Measurements from ENCODE around the gene DNAJB2. TPM values are rescaled to one million over a fixed set of nuclear protein-coding genes. Genes with fewer than 3 reads are reported as not detected.

DNAJB2 gene
- total and polyA plus RNA-seq, 7 donors = 27.4 to 73.9 (median 42.1) TPM

GRCh38 chr2:219325657-219326315 lies 46.6 kb downstream of the DNAJB2 start:
- intact Hi-C loops (cut with DNase I) = no loop called here
- H3K9me3 ChIP-seq = peaks cover 0 to 2% (median 0%) of the 10 kb centered on the region in 4 donors
- no peak overlapping the region for H3K27ac ChIP-seq
- 63 to 72% methylated on average over 9 of the region's 9 CpGs for WGBS, 2 donors
- no peaks in the 10 kb centered on the region for H3K36me3 ChIP-seq
- H3K27me3 ChIP-seq = peaks cover 0 to 17% (median 0%) of the 10 kb centered on the region in 3 donors
- no peak overlapping the region for H3K4me3 ChIP-seq
- H3K4me1 ChIP-seq = no peaks in the 10 kb centered on the region
- TF ChIP-seq EP300 (IDR thresholded peaks at IDR 0.05) (no peak), POLR2AphosphoS5 (IDR thresholded peaks at IDR 0.05) (no peak), POLR2A (IDR thresholded peaks at IDR 0.05) (no peak)
- TF ChIP-seq, protein P1, sequence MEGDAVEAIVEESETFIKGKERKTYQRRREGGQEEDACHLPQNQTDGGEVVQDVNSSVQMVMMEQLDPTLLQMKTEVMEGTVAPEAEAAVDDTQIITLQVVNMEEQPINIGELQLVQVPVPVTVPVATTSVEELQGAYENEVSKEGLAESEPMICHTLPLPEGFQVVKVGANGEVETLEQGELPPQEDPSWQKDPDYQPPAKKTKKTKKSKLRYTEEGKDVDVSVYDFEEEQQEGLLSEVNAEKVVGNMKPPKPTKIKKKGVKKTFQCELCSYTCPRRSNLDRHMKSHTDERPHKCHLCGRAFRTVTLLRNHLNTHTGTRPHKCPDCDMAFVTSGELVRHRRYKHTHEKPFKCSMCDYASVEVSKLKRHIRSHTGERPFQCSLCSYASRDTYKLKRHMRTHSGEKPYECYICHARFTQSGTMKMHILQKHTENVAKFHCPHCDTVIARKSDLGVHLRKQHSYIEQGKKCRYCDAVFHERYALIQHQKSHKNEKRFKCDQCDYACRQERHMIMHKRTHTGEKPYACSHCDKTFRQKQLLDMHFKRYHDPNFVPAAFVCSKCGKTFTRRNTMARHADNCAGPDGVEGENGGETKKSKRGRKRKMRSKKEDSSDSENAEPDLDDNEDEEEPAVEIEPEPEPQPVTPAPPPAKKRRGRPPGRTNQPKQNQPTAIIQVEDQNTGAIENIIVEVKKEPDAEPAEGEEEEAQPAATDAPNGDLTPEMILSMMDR (IDR thresholded peaks at IDR 0.05) = no peak
- DNase-seq = no peak

GRCh38 chr2:219327719-219328118 lies 48.6 kb downstream of the DNAJB2 start:
- peaks cover 0 to 2% (median 0%) of the 10 kb centered on the region in 4 donors for H3K9me3 ChIP-seq
- no peaks in the 10 kb centered on the region for H3K36me3 ChIP-seq
- TF ChIP-seq, protein P1 (IDR thresholded peaks at IDR 0.05) = no peak
- no peak for TF ChIP-seq POLR2A (IDR thresholded peaks at IDR 0.05)
- no peak for TF ChIP-seq POLR2AphosphoS5 (IDR thresholded peaks at IDR 0.05)
- no peak for TF ChIP-seq EP300 (IDR thresholded peaks at IDR 0.05)
- no peak overlapping the region for H3K4me3 ChIP-seq
- no peak for DNase-seq
- peaks cover 8 to 33% (median 15%) of the 10 kb centered on the region in 3 donors for H3K27me3 ChIP-seq
- 48 to 61% methylated on average over 2 of the region's 2 CpGs for WGBS, 2 donors
- H3K4me1 ChIP-seq = no peaks in the 10 kb centered on the region
- H3K27ac ChIP-seq = no peak overlapping the region
- intact Hi-C loops (cut with DNase I) = no loop called here

DNA sequence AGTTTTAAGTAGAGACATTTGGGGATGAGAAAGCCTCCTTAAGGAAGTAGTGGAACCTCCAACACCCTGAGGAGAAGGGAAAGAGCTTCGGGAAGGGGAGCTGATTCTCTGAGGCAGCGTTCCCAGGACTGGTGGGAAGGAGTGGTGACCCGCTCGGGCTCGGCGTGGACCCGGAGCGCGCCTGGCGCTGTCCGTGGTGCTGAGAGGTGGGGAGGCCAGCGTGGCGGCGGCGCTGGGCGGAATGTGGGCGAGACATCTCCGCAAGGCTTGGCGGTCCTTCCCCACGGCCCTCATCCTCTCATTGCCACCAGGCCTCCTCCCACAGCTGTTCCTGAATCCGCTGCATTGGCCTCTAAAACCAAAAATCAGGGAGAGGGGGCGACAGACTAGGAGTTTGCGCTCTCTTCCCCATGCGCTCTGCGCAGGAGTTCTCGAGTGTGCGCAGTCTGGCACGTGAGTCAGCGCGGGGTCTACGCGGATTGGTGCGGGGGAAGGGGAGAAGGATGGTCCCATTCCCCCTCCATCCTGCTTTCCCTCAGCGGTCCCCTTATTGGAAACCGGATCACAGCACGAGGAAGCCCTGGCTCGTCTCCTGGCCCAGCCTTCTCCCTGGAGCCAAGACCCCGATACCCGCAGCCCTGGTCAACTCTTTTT lies 52.5 kb downstream of the DNAJB2 start:
- peaks cover 0 to 2% (median 1%) of the 10 kb centered on the region in 4 donors for H3K9me3 ChIP-seq
- peaks cover 8 to 34% (median 21%) of the 10 kb centered on the region in 3 donors for H3K27me3 ChIP-seq
- DNase-seq = no peak
- 18 to 32% methylated on average over 39 of the region's 39 CpGs for WGBS, 2 donors
- H3K36me3 ChIP-seq = no peaks in the 10 kb centered on the region
- H3K4me1 ChIP-seq = no peaks in the 10 kb centered on the region
- no peak for TF ChIP-seq EP300 (IDR thresholded peaks at IDR 0.05)
- TF ChIP-seq, protein P1 (IDR thresholded peaks at IDR 0.05) = no peak
- TF ChIP-seq POLR2A (IDR thresholded peaks at IDR 0.05) = no peak
- intact Hi-C loops (cut with DNase I) = no loop called here
- no peak overlapping the region for H3K27ac ChIP-seq
- no peak overlapping the region for H3K4me3 ChIP-seq

DNA sequence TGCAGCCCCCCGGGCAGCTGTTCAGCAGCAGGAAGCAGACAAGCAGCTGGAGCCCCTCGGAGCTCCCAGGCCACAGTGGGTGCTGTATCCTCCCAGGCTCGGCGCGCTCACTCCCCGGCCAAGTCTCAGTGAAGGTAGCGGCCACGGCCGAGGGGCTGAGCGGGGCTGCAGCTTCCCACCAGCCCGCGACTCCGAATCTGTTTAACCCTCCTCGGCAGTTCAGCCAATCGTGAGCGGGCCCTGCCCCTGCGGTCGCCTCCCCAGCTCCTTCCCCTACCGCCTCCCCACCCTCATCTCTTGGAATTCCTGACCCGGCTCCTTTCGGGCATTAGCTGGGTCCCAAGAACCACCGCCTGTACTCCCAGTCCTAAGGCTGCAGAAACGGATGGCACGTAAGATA lies 53.4 kb downstream of the DNAJB2 start, which contains the start of gene RESP18:
RESP18 (minus strand) TSS at position 203 of the 400 bp plus-strand sequence.
- TF ChIP-seq EP300 (IDR thresholded peaks at IDR 0.05) (no peak), POLR2AphosphoS5 (IDR thresholded peaks at IDR 0.05) (no peak), POLR2A (IDR thresholded peaks at IDR 0.05) (no peak)
- TF ChIP-seq, protein P1 (IDR thresholded peaks at IDR 0.05) = no peak
- WGBS, 2 donors = 14 to 29% methylated on average over 24 of the region's 24 CpGs
- peaks cover 8 to 34% (median 21%) of the 10 kb centered on the region in 3 donors for H3K27me3 ChIP-seq

More for the DNA sequence above, 53.4 kb downstream of the DNAJB2 start, which contains the start of gene RESP18:
- no peak for DNase-seq
- H3K4me1 ChIP-seq = no peaks in the 10 kb centered on the region
- no peak within 1 kb of the TSS for H3K27ac ChIP-seq
- H3K36me3 ChIP-seq = no peaks in the 10 kb centered on the region
- H3K9me3 ChIP-seq = peaks cover 0 to 4% (median 1%) of the 10 kb centered on the region in 4 donors
- H3K4me3 ChIP-seq = no peak within 1 kb of the TSS
- intact Hi-C loops (cut with DNase I) = no loop called here

All from sigmoid colon (tissue), 7 donors.